Measurements from ENCODE around the gene ROBO1.

- no peak for TF ChIP-seq CTCF (IDR thresholded peaks at IDR 0.05)
- TF ChIP-seq ZFX (IDR thresholded peaks at IDR 0.05; ENCODE audit: borderline replicate concordance), result no peak
Observed at GRCh38 chr3:78642226-78643035, 1125.4 kb downstream of the ROBO1 start.
